ENCODE data around the gene SFXN3.
"Not testable (repeated sequence)": the region's sequence is repeated elsewhere in the genome, so short reads cannot be mapped to it uniquely, and the experiment has no call there.

The SFXN3 gene

GRCh38 chr10:101016814-101017213 lies 14.2 kb upstream of the SFXN3 start:
- DNase-seq (ENCODE audit: low read depth) = no peak

- DNase-seq (ENCODE audit: low read depth) = peak; percentile 21
These were observed 12.9 kb upstream of the SFXN3 start for GRCh38 chr10:101018118-101018599.

GRCh38 chr10:101018600-101019439 lies 12.2 kb upstream of the SFXN3 start:
- DNase-seq (ENCODE audit: low read depth) = peak; percentile 69

GRCh38 chr10:101019440-101019703 lies 11.7 kb upstream of the SFXN3 start:
- no peak for DNase-seq (ENCODE audit: low read depth)

- no peak for DNase-seq (ENCODE audit: low read depth)
These were observed 10.5 kb upstream of the SFXN3 start for GRCh38 chr10:101020427-101021075.

- DNase-seq (ENCODE audit: low read depth) = no peak
These were observed 9.8 kb upstream of the SFXN3 start for GRCh38 chr10:101021239-101021638.

GRCh38 chr10:101021692-101022251 lies 9.3 kb upstream of the SFXN3 start:
- DNase-seq (ENCODE audit: low read depth) = no peak

- no peak for DNase-seq (ENCODE audit: low read depth)
These were observed 7.9 kb upstream of the SFXN3 start for GRCh38 chr10:101022967-101023705.

- peak; percentile 35 for DNase-seq (ENCODE audit: low read depth)
These were observed 3.8 kb upstream of the SFXN3 start for GRCh38 chr10:101027106-101027720.

- DNase-seq (ENCODE audit: low read depth) = no peak
These were observed 2.3 kb upstream of the SFXN3 start for GRCh38 chr10:101028446-101029337.

GRCh38 chr10:101029520-101030295 lies 1.3 kb upstream of the SFXN3 start:
- no peak for DNase-seq (ENCODE audit: low read depth)

- DNase-seq (ENCODE audit: low read depth) = no peak
These were observed 422 bp upstream of the SFXN3 start for GRCh38 chr10:101030496-101031127.

GRCh38 chr10:101031796-101032636 lies 982 bp downstream of the SFXN3 start:
- peak; percentile 46 for DNase-seq (ENCODE audit: low read depth)

GRCh38 chr10:101032637-101033224 lies 1.7 kb downstream of the SFXN3 start:
- DNase-seq (ENCODE audit: low read depth) = peak; percentile 83

GRCh38 chr10:101033276-101033675 lies 2.2 kb downstream of the SFXN3 start:
- no peak for DNase-seq (ENCODE audit: low read depth)

- not testable (repeated sequence) for DNase-seq (ENCODE audit: low read depth)
These were observed 3.4 kb downstream of the SFXN3 start for GRCh38 chr10:101034404-101034803.

- no peak for DNase-seq (ENCODE audit: low read depth)
These were observed 4.3 kb downstream of the SFXN3 start for GRCh38 chr10:101035314-101035713.

GRCh38 chr10:101035916-101036702 lies 5.1 kb downstream of the SFXN3 start:
- DNase-seq (ENCODE audit: low read depth) = no peak

Measured in amniotic epithelial cell (primary cell).